ENCODE results near the gene CDK16.

DNA sequence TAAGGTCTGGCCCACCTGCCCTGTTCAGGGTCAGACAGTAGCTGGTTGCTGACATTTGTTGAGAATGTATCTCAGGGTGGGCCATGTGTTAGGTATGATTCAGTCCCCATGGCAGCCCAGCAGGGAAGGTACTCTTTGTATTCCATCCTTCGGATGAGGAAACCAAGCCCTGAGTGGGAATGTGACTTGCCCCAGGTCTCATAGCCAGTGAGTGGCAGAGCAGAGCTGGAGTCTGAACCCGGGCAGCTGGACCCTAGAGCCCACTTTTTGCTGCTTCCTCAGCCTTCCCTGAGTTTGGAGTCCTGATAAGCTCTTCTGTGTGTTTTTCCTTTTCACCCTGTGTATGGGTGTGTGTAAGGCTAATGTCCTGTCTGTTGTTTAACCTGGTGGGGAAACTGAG, 46.5 kb upstream of the CDK16 start:
- TF ChIP-seq CTCF (IDR thresholded peaks at IDR 0.05 in 8 of 11, conservative IDR thresholded peaks at IDR 0.05 in 3 of 11) (no peak), POLR2A (IDR thresholded peaks at IDR 0.05) (no peak), POLR2AphosphoS5 (IDR thresholded peaks at IDR 0.05) (no peak)
